ENCODE results near the gene ADAM12.

DNA sequence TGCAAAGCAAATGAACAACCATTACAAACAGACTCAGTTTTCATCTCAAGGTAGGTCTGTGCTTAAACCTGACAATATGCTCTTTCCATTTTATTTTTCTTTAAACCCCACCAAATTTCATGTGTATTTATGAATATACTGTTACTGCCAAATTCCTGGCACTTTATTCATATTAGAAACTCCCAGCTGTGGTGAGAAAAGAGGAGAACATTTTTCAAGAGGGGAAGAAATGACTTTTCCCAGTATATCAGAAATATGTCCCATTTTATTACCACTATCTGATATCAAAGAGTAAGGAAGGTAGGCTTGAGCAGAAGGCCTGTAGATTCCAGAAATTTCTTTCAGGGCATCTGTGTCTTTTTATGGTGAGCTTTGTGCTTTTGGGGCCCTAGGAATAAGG lies 189.6 kb downstream of the ADAM12 start:
- TF ChIP-seq, protein P1, sequence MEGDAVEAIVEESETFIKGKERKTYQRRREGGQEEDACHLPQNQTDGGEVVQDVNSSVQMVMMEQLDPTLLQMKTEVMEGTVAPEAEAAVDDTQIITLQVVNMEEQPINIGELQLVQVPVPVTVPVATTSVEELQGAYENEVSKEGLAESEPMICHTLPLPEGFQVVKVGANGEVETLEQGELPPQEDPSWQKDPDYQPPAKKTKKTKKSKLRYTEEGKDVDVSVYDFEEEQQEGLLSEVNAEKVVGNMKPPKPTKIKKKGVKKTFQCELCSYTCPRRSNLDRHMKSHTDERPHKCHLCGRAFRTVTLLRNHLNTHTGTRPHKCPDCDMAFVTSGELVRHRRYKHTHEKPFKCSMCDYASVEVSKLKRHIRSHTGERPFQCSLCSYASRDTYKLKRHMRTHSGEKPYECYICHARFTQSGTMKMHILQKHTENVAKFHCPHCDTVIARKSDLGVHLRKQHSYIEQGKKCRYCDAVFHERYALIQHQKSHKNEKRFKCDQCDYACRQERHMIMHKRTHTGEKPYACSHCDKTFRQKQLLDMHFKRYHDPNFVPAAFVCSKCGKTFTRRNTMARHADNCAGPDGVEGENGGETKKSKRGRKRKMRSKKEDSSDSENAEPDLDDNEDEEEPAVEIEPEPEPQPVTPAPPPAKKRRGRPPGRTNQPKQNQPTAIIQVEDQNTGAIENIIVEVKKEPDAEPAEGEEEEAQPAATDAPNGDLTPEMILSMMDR (IDR thresholded peaks at IDR 0.05; ENCODE audit: low read depth, low read length): no peak
- no peak for TF ChIP-seq EZH2phosphoT487 (IDR thresholded peaks at IDR 0.05; ENCODE audit: low read depth)

Data from OCI-LY3 (cell line).